ENCODE measurements around the gene IER3. TPM values are rescaled to one million over a fixed set of nuclear protein-coding genes. Genes with fewer than 3 reads are reported as not detected.
A peak's percentile ranks its signal among the peaks of the same experiment; 100 is the strongest.

Gene IER3
- total RNA-seq, 2 experiments from 2014 or later = 5.7 to 5.8 TPM

GRCh38 chr6:30769088-30769852 is 24.9 kb upstream of the IER3 start:
- CTCF ChIA-PET = interaction anchor here (0.6 to 1.6 kb wide), 6 partner anchors 23 to 318 kb away, joined by 3 to 9 read pairs (median 4); no protein-coding TSS in a partner anchor
- Mint-ChIP-seq H3K9me3 (no peaks in the 10 kb centered on the region), H3K36me3 (ENCODE audit: low read depth) (no peaks in the 10 kb centered on the region), H3K4me1 (ENCODE audit: low read depth) (peaks cover 76% of the 10 kb centered on the region), H3K4me3 (peak overlapping the region; percentile 79), H3K27me3 (no peaks in the 10 kb centered on the region), H3K27ac (peak overlapping the region; percentile 52)
- peaks cover 40% of the 10 kb centered on the region for H3K4me1 ChIP-seq (ENCODE audit: insufficient read depth, low read length)
- H3K36me3 ChIP-seq (ENCODE audit: insufficient read depth, low read length) = no peaks in the 10 kb centered on the region
- peak; percentile 86 for ATAC-seq (ENCODE audit: poor library complexity)
- no peak overlapping the region for H3K27ac ChIP-seq (ENCODE audit: low read depth in 1 of 2, low read length in 2 of 2)
- intact Hi-C loops (cut with DNase I, micrococcal nuclease) = no loop called here
- no peaks in the 10 kb centered on the region for H3K27me3 ChIP-seq (ENCODE audit: control insufficient read depth in 1 of 2, insufficient read depth in 2 of 2, low read length in 2 of 2)
- H3K9me3 ChIP-seq (ENCODE audit: control insufficient read depth in 1 of 2, insufficient read depth in 1 of 2, low read length in 2 of 2) = no peaks in the 10 kb centered on the region
- TF ChIP-seq, protein P1, sequence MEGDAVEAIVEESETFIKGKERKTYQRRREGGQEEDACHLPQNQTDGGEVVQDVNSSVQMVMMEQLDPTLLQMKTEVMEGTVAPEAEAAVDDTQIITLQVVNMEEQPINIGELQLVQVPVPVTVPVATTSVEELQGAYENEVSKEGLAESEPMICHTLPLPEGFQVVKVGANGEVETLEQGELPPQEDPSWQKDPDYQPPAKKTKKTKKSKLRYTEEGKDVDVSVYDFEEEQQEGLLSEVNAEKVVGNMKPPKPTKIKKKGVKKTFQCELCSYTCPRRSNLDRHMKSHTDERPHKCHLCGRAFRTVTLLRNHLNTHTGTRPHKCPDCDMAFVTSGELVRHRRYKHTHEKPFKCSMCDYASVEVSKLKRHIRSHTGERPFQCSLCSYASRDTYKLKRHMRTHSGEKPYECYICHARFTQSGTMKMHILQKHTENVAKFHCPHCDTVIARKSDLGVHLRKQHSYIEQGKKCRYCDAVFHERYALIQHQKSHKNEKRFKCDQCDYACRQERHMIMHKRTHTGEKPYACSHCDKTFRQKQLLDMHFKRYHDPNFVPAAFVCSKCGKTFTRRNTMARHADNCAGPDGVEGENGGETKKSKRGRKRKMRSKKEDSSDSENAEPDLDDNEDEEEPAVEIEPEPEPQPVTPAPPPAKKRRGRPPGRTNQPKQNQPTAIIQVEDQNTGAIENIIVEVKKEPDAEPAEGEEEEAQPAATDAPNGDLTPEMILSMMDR (IDR thresholded peaks at IDR 0.05) = no peak
- peak; percentile 29 to 83 (median 62) for DNase-seq
- H3K4me3 ChIP-seq (ENCODE audit: low read length) = peak overlapping the region; percentile 5
- POLR2A ChIA-PET = interaction anchor here (0.5 to 2.5 kb wide), 13 partner anchors 9 to 138 kb away, joined by 3 to 24 read pairs (median 5); partner anchors contain the start of genes GTF2H4 and MDC1

GRCh38 chr6:30768634-30769087 is 24.3 kb upstream of the IER3 start:
- peak overlapping the region; percentile 5 for H3K4me3 ChIP-seq (ENCODE audit: low read length)
- CTCF ChIA-PET = interaction anchor here (1.0 to 1.6 kb wide), 4 partner anchors 22 to 319 kb away, joined by 3 to 9 read pairs (median 4); no protein-coding TSS in a partner anchor
- peak; percentile 33 for ATAC-seq (ENCODE audit: poor library complexity)

DNA sequence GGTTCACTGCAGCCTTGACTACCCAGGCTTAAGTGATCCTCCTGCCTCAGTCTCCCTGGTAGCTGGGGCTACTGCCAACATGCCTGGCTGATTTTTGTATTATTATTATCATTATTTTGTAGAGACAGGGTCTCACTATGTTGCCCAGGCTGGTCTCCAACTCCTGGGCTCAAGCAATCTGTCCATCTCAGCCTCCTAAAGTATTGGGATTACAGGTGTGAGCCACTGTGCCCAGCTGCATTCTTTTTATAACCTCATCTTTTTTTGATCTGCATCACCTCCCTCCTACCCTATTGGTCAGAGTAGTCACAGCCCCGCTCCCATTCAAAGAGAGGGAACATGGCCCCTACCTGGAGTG is 23.6 kb upstream of the IER3 start:
- Mint-ChIP-seq H3K4me3 (no peak overlapping the region), H3K4me1 (ENCODE audit: low read depth) (peaks cover 81% of the 10 kb centered on the region), H3K9me3 (no peaks in the 10 kb centered on the region), H3K27me3 (no peaks in the 10 kb centered on the region), H3K27ac (no peak overlapping the region), H3K36me3 (ENCODE audit: low read depth) (no peaks in the 10 kb centered on the region)
- peaks cover 51% of the 10 kb centered on the region for H3K4me1 ChIP-seq (ENCODE audit: insufficient read depth, low read length)
- H3K4me3 ChIP-seq (ENCODE audit: low read length) = no peak overlapping the region
- POLR2A ChIA-PET = interaction anchor here (0.6 kb wide), 1 partner anchor 20 kb away, joined by 4 read pairs; no protein-coding TSS in a partner anchor
- CTCF ChIA-PET = no interaction called here
- no peaks in the 10 kb centered on the region for H3K27me3 ChIP-seq (ENCODE audit: control insufficient read depth in 1 of 2, insufficient read depth in 2 of 2, low read length in 2 of 2)
- TF ChIP-seq, protein P1 (IDR thresholded peaks at IDR 0.05) = no peak
- H3K36me3 ChIP-seq (ENCODE audit: insufficient read depth, low read length) = no peaks in the 10 kb centered on the region
- no peaks in the 10 kb centered on the region for H3K9me3 ChIP-seq (ENCODE audit: control insufficient read depth in 1 of 2, insufficient read depth in 1 of 2, low read length in 2 of 2)
- intact Hi-C loops (cut with DNase I, micrococcal nuclease) = no loop called here
- no peak overlapping the region for H3K27ac ChIP-seq (ENCODE audit: low read depth in 1 of 2, low read length in 2 of 2)
- no peak for ATAC-seq (ENCODE audit: poor library complexity)
- DNase-seq = no peak

More at GRCh38 chr6:30768634-30769087, 24.3 kb upstream of the IER3 start:
- Mint-ChIP-seq H3K36me3 (ENCODE audit: low read depth) (no peaks in the 10 kb centered on the region), H3K27me3 (no peaks in the 10 kb centered on the region), H3K4me1 (ENCODE audit: low read depth) (peaks cover 76% of the 10 kb centered on the region), H3K27ac (peak overlapping the region; percentile 52), H3K9me3 (no peaks in the 10 kb centered on the region), H3K4me3 (peak overlapping the region; percentile 79)
- peaks cover 46% of the 10 kb centered on the region for H3K4me1 ChIP-seq (ENCODE audit: insufficient read depth, low read length)
- POLR2A ChIA-PET = interaction anchor here (0.8 to 2.5 kb wide), 11 partner anchors 9 to 52 kb away, joined by 3 to 24 read pairs (median 5); partner anchors contain the start of gene MDC1
- TF ChIP-seq, protein P1 (IDR thresholded peaks at IDR 0.05) = no peak
- H3K27me3 ChIP-seq (ENCODE audit: control insufficient read depth in 1 of 2, insufficient read depth in 2 of 2, low read length in 2 of 2) = no peaks in the 10 kb centered on the region
- H3K36me3 ChIP-seq (ENCODE audit: insufficient read depth, low read length) = no peaks in the 10 kb centered on the region
- no peaks in the 10 kb centered on the region for H3K9me3 ChIP-seq (ENCODE audit: control insufficient read depth in 1 of 2, insufficient read depth in 1 of 2, low read length in 2 of 2)
- intact Hi-C loops (cut with DNase I, micrococcal nuclease) = no loop called here
- peak in 1 of 14 experiments; percentile 5 for DNase-seq
- H3K27ac ChIP-seq (ENCODE audit: low read depth in 1 of 2, low read length in 2 of 2) = no peak overlapping the region

Measured in CD4-positive, alpha-beta T cell (primary cell).